Nephron progenitor cell (in vitro differentiated cells): ENCODE results near the gene POLG.

ENCODE experiments used
- DNase-seq: peaks from one replicate; pipeline ENCODE4 v3.0.0; 2021
- H3K27ac Mint-ChIP-seq: 2 replicates; pipeline ENCODE4 v1.8.0; 2021; ENCODE audit warnings: mild to moderate bottlenecking, moderate library complexity, mixed read lengths
- H3K27me3 Mint-ChIP-seq: 2 replicates; pipeline ENCODE4 v1.8.0; 2021; ENCODE audit warnings: mild to moderate bottlenecking, low read depth, mixed read lengths; ENCODE audit not compliant: poor library complexity
- H3K36me3 Mint-ChIP-seq: 2 replicates; pipeline ENCODE4 v1.8.0; 2021; ENCODE audit warnings: low read depth, mixed read lengths
- H3K4me1 Mint-ChIP-seq: 2 replicates; pipeline ENCODE4 v1.8.0; 2021; ENCODE audit warnings: mixed read lengths
- H3K4me3 Mint-ChIP-seq: 2 replicates; pipeline ENCODE4 v1.8.0; 2021; ENCODE audit warnings: mild to moderate bottlenecking, moderate library complexity, mixed read lengths
- H3K9me3 Mint-ChIP-seq: 2 replicates; pipeline ENCODE4 v1.8.0; 2021; ENCODE audit warnings: mild to moderate bottlenecking, moderate library complexity, mixed read lengths
- CTCF ChIP-seq: fragments of 200-600 bp; sonication (generic); IDR thresholded peaks from 2 replicates; pipeline ENCODE4 v1.5.0; 2021; ENCODE audit warnings: antibody characterized with exemption

Gene POLG

GRCh38 chr15:89334510-89335297 is at the start of gene POLG:
Gene POLG, minus strand, starts transcription at chr15:89334824. Its CDS starts 1,070 bp downstream, at chr15:89333754.
- TF ChIP-seq CTCF, result no peak
- Mint-ChIP-seq H3K4me1 (peaks cover 38% of the 10 kb centered on the region), H3K27ac (peak within 1 kb of the TSS; percentile 90), H3K27me3 (peaks cover 40% of the 10 kb centered on the region), H3K36me3 (peaks cover 31% of the 10 kb centered on the region), H3K9me3 (peaks cover 3% of the 10 kb centered on the region), H3K4me3 (peak within 1 kb of the TSS; percentile 94)
- peak; percentile 98 for DNase-seq

GRCh38 chr15:89384176-89384604 is 49.6 kb upstream of the POLG start:
- Mint-ChIP-seq H3K36me3 (no peaks in the 10 kb centered on the region), H3K27me3 (peaks cover 100% of the 10 kb centered on the region), H3K9me3 (no peaks in the 10 kb centered on the region), H3K4me3 (no peak overlapping the region), H3K4me1 (peaks cover 6% of the 10 kb centered on the region), H3K27ac (no peak overlapping the region)
- TF ChIP-seq CTCF, result no peak
- DNase-seq, result no peak

GRCh38 chr15:89383365-89384175 is 48.9 kb upstream of the POLG start:
- peaks cover 100% of the 10 kb centered on the region for H3K27me3 Mint-ChIP-seq

DNA sequence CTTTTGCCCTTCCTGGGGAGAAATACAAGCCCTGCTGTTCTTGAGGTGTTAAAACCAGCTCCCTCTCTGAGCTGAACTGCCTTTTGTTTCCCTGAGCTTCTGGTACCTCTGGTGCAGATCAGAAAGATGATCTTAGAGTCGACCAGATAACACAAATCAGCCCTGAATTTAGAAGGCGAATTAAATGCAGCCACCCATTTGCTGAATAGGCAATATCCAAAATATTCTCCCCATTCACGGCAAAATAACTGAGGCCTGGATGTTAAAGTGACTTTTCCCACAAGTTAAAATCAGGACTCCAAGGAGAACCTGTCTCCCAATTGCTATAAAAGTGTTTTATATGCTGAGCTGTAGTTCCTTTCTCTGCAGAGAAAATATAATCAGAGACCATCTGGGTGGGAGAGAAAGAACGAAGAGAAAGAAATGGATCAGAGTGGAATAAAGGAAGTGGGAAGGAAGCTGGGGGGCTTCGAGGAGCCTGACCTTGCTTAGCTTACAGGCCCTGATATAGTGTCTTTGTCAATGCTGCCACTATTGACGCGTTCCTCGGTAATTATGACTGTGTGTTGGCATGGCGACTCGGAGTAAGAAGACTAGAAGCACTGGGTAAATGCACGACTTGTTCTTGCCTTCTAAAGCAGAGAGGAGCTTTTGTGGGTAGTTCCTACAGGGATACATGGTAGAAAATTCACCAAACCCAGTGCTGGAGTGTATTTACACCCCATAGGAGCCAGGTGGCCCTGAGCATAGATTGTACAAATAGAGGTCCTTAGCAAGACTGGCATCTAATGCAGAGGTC is 47.5 kb upstream of the POLG start:
- peaks cover 100% of the 10 kb centered on the region for H3K27me3 Mint-ChIP-seq
- no peaks in the 10 kb centered on the region for H3K36me3 Mint-ChIP-seq
- H3K9me3 Mint-ChIP-seq, result no peaks in the 10 kb centered on the region
- H3K4me1 Mint-ChIP-seq, result no peaks in the 10 kb centered on the region
- no peak for DNase-seq
- no peak for TF ChIP-seq CTCF
- H3K27ac Mint-ChIP-seq, result no peak overlapping the region
- no peak overlapping the region for H3K4me3 Mint-ChIP-seq

More at GRCh38 chr15:89383365-89384175, 48.9 kb upstream of the POLG start:
- no peak for DNase-seq
- Mint-ChIP-seq H3K4me3 (no peak overlapping the region), H3K4me1 (no peaks in the 10 kb centered on the region), H3K27ac (no peak overlapping the region), H3K36me3 (no peaks in the 10 kb centered on the region), H3K9me3 (no peaks in the 10 kb centered on the region)
- no peak for TF ChIP-seq CTCF

DNA sequence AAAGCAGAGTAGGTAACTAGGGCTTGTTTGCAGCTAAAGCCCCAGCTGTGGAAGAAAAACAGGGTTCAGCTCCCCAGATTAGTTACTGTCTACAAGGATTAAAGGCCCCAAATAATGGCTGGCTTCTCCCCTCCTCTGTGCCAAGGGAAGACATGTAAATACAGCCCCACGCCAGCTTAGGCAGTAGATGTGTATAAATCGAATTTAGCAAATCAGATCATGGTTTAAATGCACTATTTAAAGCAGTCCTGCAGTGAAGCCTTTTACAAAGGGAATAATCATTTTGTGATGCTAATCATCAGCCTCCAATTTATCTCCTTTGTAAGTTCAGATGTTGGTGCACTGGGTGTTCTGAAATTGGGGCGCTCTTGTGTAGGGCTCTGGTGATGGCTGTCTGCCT is 46.7 kb upstream of the POLG start:
- Mint-ChIP-seq H3K4me3 (no peak overlapping the region), H3K36me3 (no peaks in the 10 kb centered on the region), H3K4me1 (no peaks in the 10 kb centered on the region), H3K27ac (no peak overlapping the region), H3K9me3 (no peaks in the 10 kb centered on the region), H3K27me3 (peaks cover 100% of the 10 kb centered on the region)
- no peak for TF ChIP-seq CTCF
- no peak for DNase-seq
